NK-92 (cell line): ENCODE results near the gene KCTD7.
A peak's percentile ranks its signal among the peaks of the same experiment; 100 is the strongest.
"Not testable (repeated sequence)": the region's sequence is repeated elsewhere in the genome, so short reads cannot be mapped to it uniquely, and the experiment has no call there.

Source experiments
- DNase-seq: peaks from one replicate; lab custom pipeline; 2025; ENCODE audit not compliant: unreplicated experiment; lab: John Stamatoyannopoulos, UW

The KCTD7 gene

DNA sequence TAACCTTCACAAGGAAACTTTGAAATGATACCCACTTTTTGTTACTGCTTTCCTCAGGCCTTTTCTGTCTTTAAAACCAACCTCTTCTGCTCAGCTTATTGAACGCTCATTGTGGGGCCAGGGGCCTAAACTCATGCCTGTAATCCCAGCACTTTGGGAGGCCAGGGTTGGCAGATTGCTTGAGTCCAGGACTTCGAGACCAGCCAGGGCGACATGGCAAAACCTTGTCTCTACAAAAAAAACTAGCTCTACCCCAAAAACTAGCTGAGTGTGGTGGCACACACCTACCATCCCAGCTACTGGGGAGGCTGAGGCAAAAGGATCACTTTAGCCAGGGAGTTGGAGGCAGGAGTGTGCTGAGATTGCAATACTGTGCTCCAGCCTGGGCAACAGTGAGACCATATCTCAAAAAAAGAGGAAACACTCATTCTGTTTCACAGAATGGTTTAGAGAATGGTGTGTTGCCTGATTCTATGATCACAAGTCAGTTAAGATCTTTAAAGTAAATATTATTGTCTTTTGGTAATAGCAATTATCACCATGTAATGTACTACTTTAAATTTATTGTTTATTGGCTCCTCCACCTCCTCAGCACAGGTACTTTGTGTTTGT, 51.1 kb downstream of the KCTD7 start:
- DNase-seq, result no peak

- peak; percentile 58 for DNase-seq
Measured at GRCh38 chr7:66681491-66682349, 53.0 kb downstream of the KCTD7 start.

GRCh38 chr7:66682350-66683093, 53.8 kb downstream of the KCTD7 start:
- no peak for DNase-seq

GRCh38 chr7:66683094-66683769, 54.6 kb downstream of the KCTD7 start:
- not testable (repeated sequence) for DNase-seq

- no peak for DNase-seq
Measured at GRCh38 chr7:66683770-66684123, 55.1 kb downstream of the KCTD7 start.

DNA sequence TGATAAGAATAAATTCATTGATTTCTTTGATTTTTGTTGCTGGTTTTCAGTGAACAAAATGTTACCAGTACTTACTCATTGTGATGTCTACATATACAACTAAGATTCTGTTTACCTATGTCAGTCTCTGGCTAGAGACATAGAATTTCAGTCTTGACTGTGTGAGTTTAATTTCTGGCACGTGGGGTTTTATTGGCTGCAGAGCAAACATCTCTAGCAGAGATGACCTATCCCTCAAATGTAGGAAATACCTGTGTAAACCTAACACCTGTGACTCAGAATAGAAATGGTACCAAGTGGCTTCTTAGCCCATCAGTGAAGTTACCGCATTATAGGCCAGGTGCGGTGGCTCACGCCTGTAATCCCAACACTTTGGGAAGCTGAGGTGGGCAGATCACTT, 57.0 kb downstream of the KCTD7 start:
- DNase-seq, result not testable (repeated sequence)

DNA sequence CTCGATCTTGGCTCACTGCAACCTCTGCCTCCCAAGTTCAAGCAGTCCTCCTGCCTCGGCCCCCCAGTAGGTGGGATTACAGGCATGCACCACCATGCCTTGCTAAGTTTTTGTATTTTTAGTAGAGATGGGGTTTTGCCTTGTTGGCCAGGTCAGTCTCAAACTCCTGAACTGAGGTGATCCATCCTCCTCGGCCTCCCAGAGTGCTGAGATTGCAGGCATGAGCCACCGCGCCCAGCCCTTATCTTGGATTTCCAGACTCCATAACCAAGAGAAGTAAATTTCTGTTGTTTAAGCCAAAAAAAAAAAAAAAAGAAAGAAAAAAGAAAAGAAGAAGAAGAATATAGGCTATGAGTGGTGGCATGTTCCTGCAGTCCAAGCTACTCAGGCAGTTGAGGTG, 58.5 kb downstream of the KCTD7 start:
- no peak for DNase-seq

- DNase-seq, result not testable (repeated sequence)
Measured at GRCh38 chr7:66687672-66688071, 59.0 kb downstream of the KCTD7 start.

GRCh38 chr7:66689081-66689480, 60.4 kb downstream of the KCTD7 start:
- DNase-seq, result no peak

- no peak for DNase-seq
Measured at GRCh38 chr7:66693331-66693730, 64.7 kb downstream of the KCTD7 start.
